ENCODE data around the gene SLFN12L. TPM values are rescaled to one million over a fixed set of nuclear protein-coding genes. Genes with fewer than 3 reads are reported as not detected.
A peak's percentile ranks its signal among the peaks of the same experiment; 100 is the strongest.

Gene SLFN12L
- total RNA-seq, 1 donor from 2014 or later = 12.3 TPM

- Histone ChIP-seq H3K4me3 (no peak overlapping the region), H3K4me1 (no peaks in the 10 kb centered on the region), H3K27ac (no peak overlapping the region), H3K9me3 (no peaks in the 10 kb centered on the region), H3K27me3 (no peaks in the 10 kb centered on the region), H3K36me3 (no peaks in the 10 kb centered on the region)
- TF ChIP-seq POLR2A (IDR thresholded peaks at IDR 0.05) (no peak), POLR2AphosphoS5 (IDR thresholded peaks at IDR 0.05; ENCODE audit: insufficient read depth in 1 of 2, low read depth in 1 of 2) (no peak)
- TF ChIP-seq, protein P1, sequence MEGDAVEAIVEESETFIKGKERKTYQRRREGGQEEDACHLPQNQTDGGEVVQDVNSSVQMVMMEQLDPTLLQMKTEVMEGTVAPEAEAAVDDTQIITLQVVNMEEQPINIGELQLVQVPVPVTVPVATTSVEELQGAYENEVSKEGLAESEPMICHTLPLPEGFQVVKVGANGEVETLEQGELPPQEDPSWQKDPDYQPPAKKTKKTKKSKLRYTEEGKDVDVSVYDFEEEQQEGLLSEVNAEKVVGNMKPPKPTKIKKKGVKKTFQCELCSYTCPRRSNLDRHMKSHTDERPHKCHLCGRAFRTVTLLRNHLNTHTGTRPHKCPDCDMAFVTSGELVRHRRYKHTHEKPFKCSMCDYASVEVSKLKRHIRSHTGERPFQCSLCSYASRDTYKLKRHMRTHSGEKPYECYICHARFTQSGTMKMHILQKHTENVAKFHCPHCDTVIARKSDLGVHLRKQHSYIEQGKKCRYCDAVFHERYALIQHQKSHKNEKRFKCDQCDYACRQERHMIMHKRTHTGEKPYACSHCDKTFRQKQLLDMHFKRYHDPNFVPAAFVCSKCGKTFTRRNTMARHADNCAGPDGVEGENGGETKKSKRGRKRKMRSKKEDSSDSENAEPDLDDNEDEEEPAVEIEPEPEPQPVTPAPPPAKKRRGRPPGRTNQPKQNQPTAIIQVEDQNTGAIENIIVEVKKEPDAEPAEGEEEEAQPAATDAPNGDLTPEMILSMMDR (IDR thresholded peaks at IDR 0.05) = no peak
- no peak for DNase-seq (ENCODE audit: extremely low spot score in 2 of 2)
- intact Hi-C loops (cut with DNase I) = no loop called here
Measured at GRCh38 chr17:35546487-35546886, 9.0 kb upstream of the SLFN12L start.

DNA sequence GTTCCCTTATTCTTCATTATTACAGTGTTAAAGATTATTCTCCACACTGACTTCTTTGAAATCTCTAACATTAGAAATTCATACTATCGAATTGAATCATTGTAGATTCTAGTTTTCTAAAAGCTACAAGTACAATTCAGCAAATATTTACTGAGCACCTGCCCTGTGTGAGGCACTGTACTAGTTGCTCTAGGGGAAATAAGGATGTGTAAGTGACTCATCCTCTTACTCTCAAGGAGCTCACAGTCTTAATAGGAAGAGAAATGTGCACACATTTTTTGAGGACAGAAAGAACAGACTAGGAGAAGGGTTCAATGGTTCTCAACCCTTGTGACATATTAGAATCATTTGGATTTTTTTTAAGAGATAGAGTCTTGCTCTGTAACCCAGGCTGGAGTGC, 7.7 kb upstream of the SLFN12L start:
- intact Hi-C loops (cut with DNase I) = no loop called here
- Histone ChIP-seq H3K9me3 (no peaks in the 10 kb centered on the region), H3K36me3 (no peaks in the 10 kb centered on the region), H3K27ac (no peak overlapping the region), H3K4me1 (no peaks in the 10 kb centered on the region), H3K4me3 (no peak overlapping the region), H3K27me3 (no peaks in the 10 kb centered on the region)
- no peak for DNase-seq (ENCODE audit: extremely low spot score in 2 of 2)
- TF ChIP-seq POLR2A (IDR thresholded peaks at IDR 0.05) (no peak), POLR2AphosphoS5 (IDR thresholded peaks at IDR 0.05; ENCODE audit: insufficient read depth in 1 of 2, low read depth in 1 of 2) (no peak)
- TF ChIP-seq, protein P1 (IDR thresholded peaks at IDR 0.05) = no peak

- no peaks in the 10 kb centered on the region for H3K9me3 ChIP-seq
- intact Hi-C loops (cut with DNase I) = loop anchor here (5.0 kb wide), 1 partner anchor 222 kb away; no protein-coding TSS in a partner anchor
- DNase-seq (ENCODE audit: extremely low spot score in 2 of 2) = no peak
- no peaks in the 10 kb centered on the region for H3K4me1 ChIP-seq
- no peak overlapping the region for H3K4me3 ChIP-seq
- no peaks in the 10 kb centered on the region for H3K27me3 ChIP-seq
- no peaks in the 10 kb centered on the region for H3K36me3 ChIP-seq
- TF ChIP-seq POLR2AphosphoS5 (IDR thresholded peaks at IDR 0.05; ENCODE audit: insufficient read depth in 1 of 2, low read depth in 1 of 2) (no peak), POLR2A (IDR thresholded peaks at IDR 0.05) (no peak)
- TF ChIP-seq, protein P1 (IDR thresholded peaks at IDR 0.05) = no peak
- H3K27ac ChIP-seq = no peak overlapping the region
Measured at GRCh38 chr17:35543856-35544255, 6.4 kb upstream of the SLFN12L start.

- Histone ChIP-seq H3K27me3 (no peaks in the 10 kb centered on the region), H3K4me3 (no peak overlapping the region), H3K27ac (no peak overlapping the region), H3K36me3 (no peaks in the 10 kb centered on the region), H3K9me3 (no peaks in the 10 kb centered on the region), H3K4me1 (no peaks in the 10 kb centered on the region)
- no peak for DNase-seq (ENCODE audit: extremely low spot score in 2 of 2)
- intact Hi-C loops (cut with DNase I) = loop anchor here (5.0 kb wide), 1 partner anchor 221 kb away; no protein-coding TSS in a partner anchor
- TF ChIP-seq, protein P1 (IDR thresholded peaks at IDR 0.05) = no peak
- TF ChIP-seq POLR2AphosphoS5 (IDR thresholded peaks at IDR 0.05; ENCODE audit: insufficient read depth in 1 of 2, low read depth in 1 of 2) = no peak
- no peak for TF ChIP-seq POLR2A (IDR thresholded peaks at IDR 0.05)
Measured at GRCh38 chr17:35542990-35543389, 5.5 kb upstream of the SLFN12L start.

DNA sequence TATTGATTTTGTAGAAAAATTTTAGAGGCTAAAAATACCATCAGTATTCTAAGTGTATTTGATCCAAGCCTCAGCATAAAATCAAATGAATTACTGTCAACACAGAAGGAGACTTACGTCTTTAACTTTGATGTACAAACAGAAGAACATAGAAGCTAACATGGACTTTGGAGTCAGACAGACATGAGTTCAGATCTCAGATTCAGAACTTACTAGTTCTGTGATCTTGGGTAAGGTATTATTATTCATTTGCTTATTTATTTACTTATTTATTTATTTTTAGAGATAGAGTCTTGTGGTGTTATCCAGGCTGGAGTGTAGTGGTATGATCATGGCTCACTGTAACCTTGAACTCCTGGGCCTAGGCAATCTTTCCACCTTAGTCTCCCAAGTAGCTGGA, 4.0 kb upstream of the SLFN12L start:
- H3K4me3 ChIP-seq = peak overlapping the region in 1 of 2 donors; percentile 21
- intact Hi-C loops (cut with DNase I) = loop anchor here (5.0 kb wide), 1 partner anchor 219 kb away; no protein-coding TSS in a partner anchor

More for the DNA sequence above, 4.0 kb upstream of the SLFN12L start:
- Histone ChIP-seq H3K4me1 (peaks cover 6% of the 10 kb centered on the region), H3K27me3 (no peaks in the 10 kb centered on the region), H3K27ac (peak overlapping the region; percentile 53), H3K36me3 (no peaks in the 10 kb centered on the region), H3K9me3 (no peaks in the 10 kb centered on the region)
- no peak for DNase-seq (ENCODE audit: extremely low spot score in 2 of 2)
- TF ChIP-seq POLR2A (IDR thresholded peaks at IDR 0.05) = no peak
- TF ChIP-seq, protein P1 (IDR thresholded peaks at IDR 0.05) = no peak
- TF ChIP-seq POLR2AphosphoS5 (IDR thresholded peaks at IDR 0.05; ENCODE audit: insufficient read depth in 1 of 2, low read depth in 1 of 2) = no peak

All from vagina (tissue), 2 donors.